Cardiac fibroblast (primary cell): Measurements from ENCODE around the gene ERBIN.

Source experiments
- DNase-seq, 2 donors: peaks; one replicate each; pipeline versions ENCODE4 v3.0.0 to v3.0.0-alpha.2; 2010; ENCODE audit warnings: low read depth in 2 of 2
- H3K4me3 ChIP-seq, 2 donors: replicated peaks in 1 of 2; 1 replicate in 1 of 2; 2 replicates in 1 of 2; pipeline ENCODE4 v1.5.1; 2011; ENCODE audit warnings: low read depth in 2 of 2, low read length in 2 of 2, mild to moderate bottlenecking in 2 of 2, moderate library complexity in 1 of 2
- CTCF ChIP-seq: IDR thresholded peaks from one replicate; pipeline ENCODE4 v1.5.1; 2011; ENCODE audit warnings: low read depth, mild to moderate bottlenecking, low read length, inconsistent platforms

The ERBIN gene

GRCh38 chr5:66118304-66118703, 191.9 kb downstream of the ERBIN start:
- DNase-seq: no peak
- no peak for TF ChIP-seq CTCF
- no peak overlapping the region for H3K4me3 ChIP-seq

- H3K4me3 ChIP-seq: no peak overlapping the region
- TF ChIP-seq CTCF: no peak
- DNase-seq: peak in 1 of 2 donors; percentile 37
Observed at GRCh38 chr5:66122379-66123034, 196.1 kb downstream of the ERBIN start.

- no peak for DNase-seq
- H3K4me3 ChIP-seq: no peak overlapping the region
- TF ChIP-seq CTCF: no peak
Observed at GRCh38 chr5:66129144-66129543, 202.8 kb downstream of the ERBIN start.

- no peak for TF ChIP-seq CTCF
Observed at GRCh38 chr5:66130493-66130892, 204.1 kb downstream of the ERBIN start.

More at GRCh38 chr5:66130493-66130892, 204.1 kb downstream of the ERBIN start:
- DNase-seq: no peak
- H3K4me3 ChIP-seq: no peak overlapping the region
